HL-60/S4 treated with phorbol 12-myristate 13-acetate at 8.2 ng/mL for 4 days and 3 days (cell line): ENCODE data around the gene CTDNEP1.
"Not testable (repeated sequence)": the region's sequence is repeated elsewhere in the genome, so short reads cannot be mapped to it uniquely, and the experiment has no call there.

Experiments
- in situ Hi-C: fragments of 300-500 bp; cut with MboI; formaldehyde crosslinking; loops from 2 replicates; pipeline ENCODE4 v1.15.0; 2022; ENCODE audit warnings: low sequenced_read_pairs

CTDNEP1 gene

GRCh38 chr17:7249214-7249613 lies 2.3 kb downstream of the CTDNEP1 start:
- in situ Hi-C loops: no loop called here

GRCh38 chr17:7248796-7249195 lies 2.7 kb downstream of the CTDNEP1 start:
- in situ Hi-C loops: no loop called here

- in situ Hi-C loops: no loop called here
Observed at GRCh38 chr17:7246779-7247178, 4.8 kb downstream of the CTDNEP1 start.

GRCh38 chr17:7243838-7244237 lies 7.7 kb downstream of the CTDNEP1 start:
- in situ Hi-C loops: not testable (repeated sequence)

- in situ Hi-C loops: no loop called here
Observed at GRCh38 chr17:7243453-7243729, 8.1 kb downstream of the CTDNEP1 start.

- in situ Hi-C loops: no loop called here
Observed at GRCh38 chr17:7242717-7243452, 8.6 kb downstream of the CTDNEP1 start.

GRCh38 chr17:7241783-7242716 lies 9.5 kb downstream of the CTDNEP1 start, which contains the start of gene GABARAP:
GABARAP (minus strand) TSS chr17:7242449; CDS start chr17:7242330, 119 bp downstream.
- in situ Hi-C loops: no loop called here

- in situ Hi-C loops: no loop called here
Observed at GRCh38 chr17:7241090-7241733, 10.3 kb downstream of the CTDNEP1 start.

GRCh38 chr17:7240375-7240774 lies 11.2 kb downstream of the CTDNEP1 start:
- in situ Hi-C loops: no loop called here

- in situ Hi-C loops: no loop called here
Observed at GRCh38 chr17:7239091-7240027, 12.2 kb downstream of the CTDNEP1 start, which contains the start of gene PHF23. PHF23 (minus strand) TSS chr17:7239457; CDS start chr17:7239279, 178 bp downstream.

- in situ Hi-C loops: no loop called here
Observed at GRCh38 chr17:7238420-7239090, 13.0 kb downstream of the CTDNEP1 start.

- in situ Hi-C loops: no loop called here
Observed at GRCh38 chr17:7237761-7238419, 13.6 kb downstream of the CTDNEP1 start.

- in situ Hi-C loops: no loop called here
Observed at GRCh38 chr17:7237266-7237760, 14.2 kb downstream of the CTDNEP1 start.

GRCh38 chr17:7236808-7237207 lies 14.7 kb downstream of the CTDNEP1 start:
- in situ Hi-C loops: no loop called here

- in situ Hi-C loops: no loop called here
Observed at GRCh38 chr17:7235693-7236665, 15.6 kb downstream of the CTDNEP1 start.

- in situ Hi-C loops: no loop called here
Observed at GRCh38 chr17:7234083-7234951, 17.2 kb downstream of the CTDNEP1 start, which contains the start of gene DVL2. DVL2 (minus strand) TSS chr17:7234517; CDS start chr17:7234262, 255 bp downstream.

- in situ Hi-C loops: no loop called here
Observed at GRCh38 chr17:7233701-7234082, 17.8 kb downstream of the CTDNEP1 start.
